GM18511 (cell line): ENCODE measurements around the gene OBSCN.
"Not testable (repeated sequence)": the region's sequence is repeated elsewhere in the genome, so short reads cannot be mapped to it uniquely, and the experiment has no call there.

Experiments used
- ATAC-seq: cut with Tn5 transposase; IDR thresholded peaks from one replicate; pipeline ENCODE4 v1.9.1; 2021; ENCODE audit warnings: mild to moderate bottlenecking, moderate library complexity; ENCODE audit not compliant: unreplicated experiment

Gene OBSCN

GRCh38 chr1:228169345-228169744 lies 38.5 kb upstream of the OBSCN start:
- no peak for ATAC-seq

- no peak for ATAC-seq
Measured at GRCh38 chr1:228170666-228171065, 37.2 kb upstream of the OBSCN start.

- ATAC-seq: no peak
Measured at GRCh38 chr1:228171221-228171891, 36.5 kb upstream of the OBSCN start.

GRCh38 chr1:228172591-228173527 lies 35.0 kb upstream of the OBSCN start:
- no peak for ATAC-seq

- ATAC-seq: not testable (repeated sequence)
Measured at GRCh38 chr1:228173528-228174481, 34.0 kb upstream of the OBSCN start.

GRCh38 chr1:228174482-228175315 lies 33.1 kb upstream of the OBSCN start:
- no peak for ATAC-seq

GRCh38 chr1:228175316-228176023 lies 32.4 kb upstream of the OBSCN start:
- ATAC-seq: no peak

DNA sequence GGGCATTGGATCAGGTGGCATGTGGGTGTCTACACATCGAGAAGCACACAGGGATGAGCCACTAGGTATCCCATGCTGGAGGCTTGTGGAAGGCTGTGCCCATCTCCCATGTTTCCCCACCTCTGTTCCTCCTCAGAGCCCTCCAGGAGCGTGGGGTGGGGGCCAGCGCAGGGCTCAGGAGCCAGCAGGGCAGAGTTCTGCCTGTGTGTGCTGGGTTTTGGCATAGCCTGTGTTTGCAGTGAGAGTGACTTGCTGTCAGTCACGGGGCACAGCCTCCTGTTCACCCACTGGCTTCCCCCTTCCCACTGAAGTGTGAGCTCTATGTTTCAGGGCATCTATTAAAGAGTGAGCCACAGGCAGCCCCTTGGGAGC lies 31.8 kb upstream of the OBSCN start:
- no peak for ATAC-seq

DNA sequence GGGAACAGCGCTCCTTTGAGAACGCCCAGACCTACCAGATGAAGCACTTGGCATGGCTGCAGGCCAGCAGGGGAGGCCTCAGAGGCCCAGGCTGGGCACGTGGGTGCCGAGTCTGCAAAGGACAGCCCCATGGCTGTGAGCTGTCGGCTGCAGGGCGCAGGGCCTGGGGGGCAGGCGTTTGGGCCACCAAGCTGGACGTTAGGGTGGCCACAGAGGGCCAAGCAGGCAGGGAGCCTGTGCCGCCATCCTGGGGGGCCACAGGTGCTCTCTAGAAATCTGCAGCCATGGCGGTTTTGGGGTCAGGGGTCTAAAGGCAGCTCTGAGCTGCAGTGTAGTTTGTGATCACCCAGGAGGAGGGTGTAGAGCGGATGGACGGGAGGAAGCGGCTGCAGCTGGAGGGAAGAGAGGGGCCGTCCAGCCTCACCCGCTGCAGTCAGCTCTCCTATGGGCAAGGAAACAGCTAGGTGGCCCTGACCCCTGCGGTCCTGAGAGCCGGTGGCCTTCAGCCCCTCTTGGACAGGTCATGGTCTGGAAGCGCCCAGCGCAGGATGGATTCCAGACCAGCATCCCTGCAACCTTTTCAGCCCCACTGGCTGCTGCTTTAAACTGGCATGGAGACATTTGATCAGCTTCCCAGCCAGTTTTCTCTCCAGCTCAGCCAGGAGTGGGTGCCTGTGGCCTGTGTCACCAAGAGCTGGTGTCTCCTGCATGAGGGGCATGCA lies 31.2 kb upstream of the OBSCN start:
- no peak for ATAC-seq

GRCh38 chr1:228177183-228177475 lies 30.7 kb upstream of the OBSCN start:
- ATAC-seq: no peak

DNA sequence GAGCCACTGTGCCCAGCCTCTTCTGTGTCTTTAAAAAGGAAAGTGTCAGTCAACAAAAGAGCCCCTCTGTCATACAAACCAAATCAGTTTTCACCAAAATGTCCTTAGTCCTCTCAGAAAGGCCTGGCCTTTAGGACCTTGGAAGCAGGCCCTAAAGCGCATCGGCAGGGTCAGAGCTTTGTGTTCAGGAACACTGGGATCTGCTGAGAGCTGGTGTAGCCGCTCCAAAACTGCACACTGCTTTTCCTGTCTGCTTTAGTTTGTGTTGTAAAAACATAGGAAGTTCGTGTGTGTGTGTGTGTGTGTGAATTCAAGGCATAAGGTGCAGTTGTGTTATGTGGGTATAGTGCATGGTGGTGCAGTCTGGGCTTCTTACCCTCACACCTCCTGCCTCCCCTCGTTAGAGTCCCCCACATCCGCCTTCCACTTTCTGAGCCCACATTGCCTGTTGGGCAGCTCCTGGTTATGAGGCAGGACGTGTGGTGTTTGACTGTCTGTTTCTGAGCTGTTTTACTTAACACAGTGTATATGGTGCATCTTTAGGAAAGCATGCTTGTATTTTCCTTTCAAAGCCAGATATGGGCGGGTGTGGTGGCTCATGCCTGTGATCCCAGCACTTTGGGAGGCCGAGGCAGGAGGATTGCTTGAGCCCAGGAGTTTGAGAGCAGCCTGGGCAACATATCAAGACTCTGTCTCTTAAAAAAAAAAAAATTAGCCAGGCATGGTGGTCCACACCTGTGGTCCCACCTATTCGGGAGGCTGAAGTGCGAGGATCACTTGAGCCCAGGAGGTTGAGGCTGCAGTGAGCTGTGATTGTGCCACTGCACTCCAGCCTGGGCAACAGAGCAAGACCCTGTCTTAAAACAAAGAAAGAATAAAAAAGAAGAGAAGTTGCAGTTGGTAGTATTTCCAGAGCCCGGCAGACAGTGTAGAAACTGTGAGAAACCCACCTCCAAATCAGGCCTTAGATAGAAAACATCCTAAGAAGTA lies 29.8 kb upstream of the OBSCN start:
- no peak for ATAC-seq

DNA sequence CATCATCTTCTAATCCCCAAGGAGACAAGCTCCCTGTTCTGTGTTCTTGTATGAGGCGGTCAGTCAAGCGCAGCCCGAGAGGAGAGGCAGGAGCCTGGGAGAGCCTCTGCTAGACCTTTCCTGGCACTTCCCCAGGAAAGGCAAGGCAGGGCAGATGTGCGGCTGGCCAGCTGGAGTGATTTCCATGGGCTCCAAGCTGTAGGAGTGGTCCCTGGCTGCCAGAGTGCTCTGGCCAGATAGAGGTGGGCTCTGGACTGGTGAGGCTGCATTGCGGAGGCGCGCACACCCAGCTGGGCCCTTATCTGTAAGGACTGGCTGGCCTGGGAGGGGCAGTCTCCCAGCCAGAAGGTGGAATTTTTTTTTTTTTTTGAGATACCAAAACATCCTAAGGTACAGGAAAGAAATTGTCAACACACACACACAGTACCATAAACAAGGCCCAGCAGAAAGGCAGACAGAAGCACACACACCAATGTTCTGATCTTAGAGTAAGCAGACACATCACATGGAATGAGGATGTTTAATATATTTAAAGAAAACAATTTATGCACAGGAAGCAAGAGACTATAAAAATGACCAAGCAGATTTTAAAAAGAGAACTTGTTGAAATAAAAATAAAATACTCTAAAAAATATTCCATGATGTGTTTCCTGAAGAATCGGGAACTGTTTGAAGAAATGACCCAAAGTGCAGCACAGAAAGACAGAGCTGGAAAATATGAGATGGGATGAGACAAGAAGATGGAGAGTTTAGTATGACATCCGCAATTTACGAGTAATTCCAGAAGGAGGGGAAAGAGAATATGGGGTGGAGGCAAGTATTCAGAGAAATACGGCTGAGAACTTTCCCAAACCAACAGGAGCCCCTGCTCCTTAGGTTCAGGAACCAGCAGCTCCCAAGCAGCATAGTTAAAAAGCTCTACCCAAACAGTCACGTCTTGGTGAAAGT lies 28.8 kb upstream of the OBSCN start:
- ATAC-seq: no peak

- no peak for ATAC-seq
Measured at GRCh38 chr1:228180271-228180958, 27.4 kb upstream of the OBSCN start.

- ATAC-seq: no peak
Measured at GRCh38 chr1:228180959-228181644, 26.7 kb upstream of the OBSCN start.

DNA sequence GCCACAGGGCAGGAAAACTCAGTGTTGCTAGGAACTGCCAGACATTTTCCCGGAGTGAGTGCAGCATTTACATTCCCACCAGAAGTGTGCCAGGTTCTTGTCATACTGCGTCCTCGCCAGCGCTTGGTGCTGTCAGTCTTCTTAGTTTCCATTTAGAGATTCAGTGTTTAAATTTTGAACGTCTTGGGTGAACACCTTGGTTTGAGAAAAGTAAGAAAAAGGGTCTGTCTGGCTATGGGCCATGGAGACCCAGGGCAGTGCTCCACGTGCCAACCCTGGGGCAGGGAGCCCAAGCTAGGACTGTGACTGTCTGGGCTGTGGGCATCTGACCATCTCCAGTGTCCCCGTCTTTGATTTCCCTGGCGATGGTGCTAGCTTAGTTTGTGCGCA lies 26.2 kb upstream of the OBSCN start:
- no peak for ATAC-seq
